CD4-positive, alpha-beta T cell treated with Interleukin-17A for 4 hours (primary cell): ENCODE results near the gene ITGAL.
"Not testable (repeated sequence)": the region's sequence is repeated elsewhere in the genome, so short reads cannot be mapped to it uniquely, and the experiment has no call there.

Source experiments
- DNase-seq: peaks from one replicate; pipeline ENCODE4 v3.0.0-alpha.2; 2020; ENCODE audit warnings: mixed read lengths

Gene ITGAL

GRCh38 chr16:30472328-30472942, at the start of gene ITGAL:
Gene ITGAL (plus strand): TSS chr16:30472742. CDS start chr16:30472838, 96 bp downstream.
- DNase-seq = peak; percentile 88

GRCh38 chr16:30428055-30428454, 44.5 kb upstream of the ITGAL start:
- DNase-seq = no peak

- DNase-seq = no peak
Measured at GRCh38 chr16:30429418-30429677, 43.2 kb upstream of the ITGAL start.

GRCh38 chr16:30429678-30430427, 42.7 kb upstream of the ITGAL start, which contains the start of gene DCTPP1:
Gene DCTPP1 (minus strand): TSS chr16:30430030. CDS start chr16:30429980, 50 bp downstream.
- peak; percentile 97 for DNase-seq

GRCh38 chr16:30430428-30430970, 42.0 kb upstream of the ITGAL start:
- DNase-seq = no peak

- no peak for DNase-seq
Measured at GRCh38 chr16:30434852-30435251, 37.7 kb upstream of the ITGAL start.

- no peak for DNase-seq
Measured at GRCh38 chr16:30437511-30438046, 35.0 kb upstream of the ITGAL start.

GRCh38 chr16:30438835-30439234, 33.7 kb upstream of the ITGAL start:
- no peak for DNase-seq

GRCh38 chr16:30439720-30440348, 32.7 kb upstream of the ITGAL start:
- no peak for DNase-seq

- no peak for DNase-seq
Measured at GRCh38 chr16:30443631-30444030, 28.9 kb upstream of the ITGAL start.

- DNase-seq = no peak
Measured at GRCh38 chr16:30444231-30445148, 28.1 kb upstream of the ITGAL start.

- no peak for DNase-seq
Measured at GRCh38 chr16:30445149-30445407, 27.5 kb upstream of the ITGAL start.

GRCh38 chr16:30445408-30446202, 26.9 kb upstream of the ITGAL start, which contains the start of gene SEPHS2:
Gene SEPHS2 (minus strand): TSS chr16:30445874. CDS start chr16:30445727, 147 bp downstream.
- DNase-seq = peak; percentile 94

- DNase-seq = no peak
Measured at GRCh38 chr16:30446203-30446595, 26.3 kb upstream of the ITGAL start.

GRCh38 chr16:30447512-30448226, 24.9 kb upstream of the ITGAL start:
- DNase-seq = no peak

- no peak for DNase-seq
Measured at GRCh38 chr16:30449116-30449435, 23.5 kb upstream of the ITGAL start.

- DNase-seq = not testable (repeated sequence)
Measured at GRCh38 chr16:30452709-30453580, 19.6 kb upstream of the ITGAL start.

- no peak for DNase-seq
Measured at GRCh38 chr16:30456302-30456701, 16.2 kb upstream of the ITGAL start.

GRCh38 chr16:30457256-30457655, 15.3 kb upstream of the ITGAL start:
- no peak for DNase-seq
